GM03348 (cell line): ENCODE data around the gene ZNF337.
"Not testable (repeated sequence)": the region's sequence is repeated elsewhere in the genome, so short reads cannot be mapped to it uniquely, and the experiment has no call there.

ENCODE experiments used
- DNase-seq: peaks from one replicate; pipeline ENCODE4 v3.0.0; 2012; ENCODE audit warnings: low spot score

ZNF337 gene

GRCh38 chr20:25696371-25697131, at the start of gene ZNF337:
Gene ZNF337, minus strand, starts transcription at chr20:25696853. Its CDS starts 10,436 bp downstream, at chr20:25686417.
- peak; percentile 97 for DNase-seq

- DNase-seq, result no peak
Observed at GRCh38 chr20:25745738-25746137, 49.1 kb upstream of the ZNF337 start.

- no peak for DNase-seq
Observed at GRCh38 chr20:25745100-25745499, 48.4 kb upstream of the ZNF337 start.

- DNase-seq, result no peak
Observed at GRCh38 chr20:25744261-25744660, 47.6 kb upstream of the ZNF337 start.

DNA sequence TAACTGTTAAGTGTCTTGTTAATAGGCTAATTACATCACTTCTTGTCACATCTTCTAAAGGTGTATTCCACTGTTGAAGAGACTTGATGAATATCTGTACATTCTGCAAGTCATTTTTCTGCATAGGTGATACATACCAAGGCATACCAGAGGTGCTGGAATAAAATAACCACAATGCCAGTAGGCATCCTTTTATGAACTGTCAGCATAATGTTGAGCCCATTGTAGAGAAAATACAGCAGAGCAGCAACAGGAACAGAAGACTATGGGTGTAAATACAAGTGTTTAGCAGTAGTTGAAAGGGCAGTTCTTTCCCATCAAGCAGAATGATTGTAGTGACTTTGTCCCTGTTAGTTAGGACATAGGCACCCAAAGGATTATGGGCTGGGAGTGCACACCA, 44.4 kb upstream of the ZNF337 start:
- DNase-seq, result no peak

- no peak for DNase-seq
Observed at GRCh38 chr20:25739615-25740320, 43.1 kb upstream of the ZNF337 start.

- DNase-seq, result no peak
Observed at GRCh38 chr20:25738198-25738597, 41.5 kb upstream of the ZNF337 start.

GRCh38 chr20:25733903-25734302, 37.2 kb upstream of the ZNF337 start:
- no peak for DNase-seq

DNA sequence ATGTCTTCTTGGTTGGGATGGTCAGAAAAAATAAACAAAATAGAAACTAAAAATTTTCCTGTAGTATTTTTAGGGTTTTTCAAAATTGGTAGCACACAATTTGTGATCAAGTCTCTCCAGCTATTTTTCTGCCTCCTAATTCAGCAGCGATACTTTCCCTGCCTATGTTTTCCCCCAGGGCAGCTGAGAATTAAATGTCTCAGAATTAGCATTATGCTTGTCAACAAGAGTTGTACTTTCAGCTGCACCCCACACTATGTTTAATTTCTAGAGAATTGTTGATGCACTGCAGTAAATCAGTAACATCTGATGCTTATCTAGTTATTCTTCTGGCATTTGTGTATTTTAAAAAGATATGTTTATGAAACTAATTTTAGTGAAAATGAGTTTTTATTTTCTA, 34.2 kb upstream of the ZNF337 start:
- DNase-seq, result no peak

- no peak for DNase-seq
Observed at GRCh38 chr20:25726357-25726756, 29.7 kb upstream of the ZNF337 start.

DNA sequence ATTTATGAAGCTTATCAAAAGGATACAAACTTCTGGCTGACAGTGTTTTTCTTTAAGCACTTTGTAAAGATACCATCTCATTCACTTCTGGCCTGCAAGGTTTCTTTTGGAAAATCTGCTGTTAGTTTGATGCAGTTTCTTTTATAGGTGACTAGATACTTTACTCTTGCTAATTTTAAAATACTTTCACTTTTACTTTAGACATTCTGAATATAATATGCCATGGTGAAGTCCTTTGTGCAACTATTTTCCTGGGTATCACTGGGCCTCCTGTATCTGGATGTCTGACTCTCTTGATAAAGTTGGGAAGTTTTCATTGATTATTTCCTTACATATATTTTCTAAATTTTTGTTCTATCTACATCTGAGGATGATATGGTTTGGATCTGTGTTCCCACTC, 29.0 kb upstream of the ZNF337 start:
- no peak for DNase-seq

- DNase-seq, result no peak
Observed at GRCh38 chr20:25723975-25724374, 27.3 kb upstream of the ZNF337 start.

DNA sequence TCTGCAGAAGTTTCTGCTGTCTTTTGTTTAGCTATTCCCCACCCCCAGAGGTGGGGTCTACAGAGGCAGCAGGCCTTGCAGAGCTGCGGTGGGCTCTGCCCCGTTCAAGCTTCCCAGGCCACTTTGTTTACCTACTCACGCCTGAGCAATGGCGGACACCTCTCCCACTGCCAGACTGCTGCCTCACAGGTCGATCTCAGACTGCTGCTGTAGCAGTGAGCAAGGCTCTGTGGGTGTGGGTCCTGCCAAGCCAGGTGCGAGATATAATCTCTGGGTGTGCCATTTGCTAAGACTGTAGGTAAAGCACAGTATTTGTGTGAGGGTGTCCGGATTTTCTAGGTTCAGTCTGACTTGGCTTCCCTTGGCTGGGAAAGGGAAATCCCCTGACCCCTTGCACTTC, 23.6 kb upstream of the ZNF337 start:
- DNase-seq, result no peak

DNA sequence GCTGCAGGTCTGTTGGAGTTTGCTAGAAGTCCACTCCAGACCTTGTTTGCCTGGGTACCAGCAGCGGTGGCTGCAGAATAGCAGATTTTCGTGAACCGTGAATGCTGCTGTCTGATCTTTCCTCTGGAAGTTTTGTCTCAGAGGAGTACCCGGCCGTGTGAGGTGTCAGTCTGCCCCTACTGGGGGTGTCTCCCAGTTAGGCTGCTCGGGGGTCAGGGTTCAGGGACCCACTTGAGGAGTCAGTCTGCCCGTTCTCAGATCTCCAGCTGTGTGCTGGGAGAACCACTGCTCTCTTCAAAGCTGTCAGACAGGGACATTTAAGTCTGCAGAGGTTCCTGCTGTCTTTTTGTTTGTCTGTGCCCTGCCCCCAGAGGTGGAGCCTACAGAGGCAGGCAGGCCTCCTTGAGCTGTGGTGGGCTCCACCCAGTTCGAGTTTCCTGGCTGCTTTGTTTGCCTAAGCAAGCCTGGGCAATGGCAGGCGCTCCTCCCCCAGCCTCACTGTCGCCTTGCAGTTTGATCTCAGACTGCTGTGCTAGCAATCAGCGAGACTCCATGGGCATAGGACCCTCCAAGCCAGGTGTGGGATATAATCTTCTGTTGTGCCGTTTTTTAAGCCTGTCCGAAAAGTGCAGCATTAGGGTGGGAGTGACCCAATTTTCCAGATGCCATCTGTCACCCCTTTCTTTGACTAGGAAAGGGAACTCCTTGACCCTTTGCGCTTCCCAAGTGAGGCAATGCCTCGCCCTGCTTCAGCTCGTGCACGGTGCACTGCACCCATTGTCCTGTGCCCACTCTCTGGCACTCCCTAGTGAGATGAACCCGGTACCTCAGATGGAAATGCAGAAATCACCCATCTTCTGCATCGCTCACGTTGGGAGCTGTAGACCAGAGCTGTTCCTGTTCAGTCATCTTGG, 22.5 kb upstream of the ZNF337 start:
- DNase-seq, result not testable (repeated sequence)

DNA sequence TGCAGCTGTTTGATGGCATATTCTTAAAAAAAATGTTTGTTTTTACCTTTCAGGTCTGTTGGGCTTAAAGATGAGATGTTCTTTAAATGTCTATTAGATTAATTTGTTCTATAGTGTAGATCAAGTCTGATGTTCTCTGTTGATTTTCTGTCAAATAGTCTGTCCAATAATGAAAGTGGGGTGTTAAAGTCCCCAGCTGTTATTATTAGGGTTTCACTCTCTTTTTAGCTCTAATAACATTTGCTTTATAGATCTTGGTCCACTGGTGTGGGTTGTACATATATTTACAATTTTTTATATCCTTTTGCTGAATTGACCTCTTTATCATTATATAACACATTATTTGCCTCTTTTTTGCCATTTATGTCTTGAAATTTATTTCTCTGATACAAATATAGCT, 11.0 kb upstream of the ZNF337 start:
- no peak for DNase-seq

DNA sequence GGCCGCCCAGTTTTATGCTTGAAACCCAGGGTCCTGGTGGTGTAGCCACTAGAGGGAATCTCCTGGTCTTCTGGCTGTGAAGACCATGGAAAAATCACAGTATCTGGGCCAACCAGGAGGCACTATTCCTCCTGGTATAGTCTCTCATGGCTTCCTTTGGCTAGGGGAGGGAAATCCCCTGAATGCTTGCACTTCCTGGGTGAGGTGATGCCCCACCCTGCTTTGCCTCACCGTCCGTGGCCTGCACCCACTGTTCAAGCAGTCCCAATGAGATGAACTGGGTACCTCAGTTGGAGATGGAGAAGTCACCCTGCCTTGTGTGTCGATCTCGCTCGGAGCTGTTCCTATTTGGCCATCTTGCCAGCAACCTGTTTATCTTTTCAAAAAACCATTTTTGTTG, 10.1 kb upstream of the ZNF337 start:
- no peak for DNase-seq

DNA sequence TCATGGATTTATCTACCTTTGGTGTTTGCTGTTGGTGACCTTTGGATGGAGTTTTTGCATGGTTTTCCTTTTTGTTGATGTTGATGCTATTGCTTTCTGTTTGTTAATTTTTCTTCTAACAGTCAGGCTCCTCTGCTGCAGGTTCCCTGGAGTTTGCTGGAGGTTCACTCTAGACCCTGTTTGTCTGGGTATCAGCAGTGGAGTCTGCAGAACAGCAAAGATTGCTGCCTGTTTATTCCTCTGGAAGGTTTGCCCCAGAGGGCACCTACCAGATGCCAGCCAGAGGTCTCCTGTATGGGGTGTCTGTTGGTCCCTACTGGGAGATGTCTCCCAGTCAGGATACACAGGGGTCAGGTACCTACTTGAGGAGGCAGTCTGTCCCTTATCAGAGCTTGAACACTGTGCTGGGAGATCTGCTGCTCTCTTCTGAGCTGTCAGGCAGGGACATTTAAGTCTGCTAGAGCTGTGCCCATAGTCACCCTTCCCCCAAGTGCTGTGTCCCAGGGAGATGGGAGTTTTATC, 9.2 kb upstream of the ZNF337 start:
- DNase-seq, result no peak

DNA sequence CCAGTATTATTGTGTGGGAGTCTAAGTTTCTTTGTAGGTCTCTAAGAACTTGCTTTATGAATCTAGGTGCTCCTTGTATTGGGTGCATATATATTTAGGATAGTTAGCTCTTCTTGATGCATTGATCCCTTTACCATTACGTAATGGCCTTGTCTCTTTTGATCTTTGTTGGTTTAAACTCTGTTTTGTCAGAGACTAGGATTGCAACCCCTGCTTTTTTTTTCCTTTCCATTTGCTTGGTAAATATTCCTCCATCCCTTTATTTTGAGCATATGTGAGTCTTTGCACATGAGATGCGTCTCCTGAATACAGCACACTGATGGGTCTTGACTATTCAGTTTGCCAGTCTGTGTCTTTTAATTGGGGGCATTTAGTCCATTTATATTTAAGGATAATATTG, 7.7 kb upstream of the ZNF337 start:
- not testable (repeated sequence) for DNase-seq

GRCh38 chr20:25700835-25701234, 4.2 kb upstream of the ZNF337 start:
- not testable (repeated sequence) for DNase-seq

DNA sequence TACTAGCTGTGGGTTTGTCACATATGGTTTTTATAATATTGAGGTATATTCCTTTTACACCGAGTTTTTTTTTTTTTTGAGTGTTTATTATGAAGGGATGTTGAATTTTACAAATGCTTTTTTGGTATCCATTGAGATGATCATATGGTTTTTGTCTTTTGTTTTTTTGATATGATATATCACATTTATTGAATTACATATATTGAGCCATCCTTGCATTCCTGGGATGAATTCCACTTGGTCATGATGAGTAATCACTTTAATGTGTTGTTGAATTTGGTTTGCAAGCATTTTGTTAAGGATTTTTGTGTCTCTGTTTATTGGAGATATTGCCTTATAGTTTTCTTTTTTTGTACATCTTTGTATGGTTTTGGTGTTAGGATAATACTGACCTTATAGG, 3.3 kb upstream of the ZNF337 start:
- DNase-seq, result no peak

- no peak for DNase-seq
Observed at GRCh38 chr20:25697132-25697446, 436 bp upstream of the ZNF337 start.

GRCh38 chr20:25695532-25696370, 902 bp downstream of the ZNF337 start:
- peak; percentile 40 for DNase-seq
